Mammary epithelial cell (primary cell): ENCODE data around the gene STK39.

Experiments used
- EZH2 ChIP-seq: IDR thresholded peaks from 2 replicates; pipeline ENCODE4 v1.6.1; 2012; ENCODE audit warnings: low read length, inconsistent platforms, borderline replicate concordance
- TF ChIP-seq, protein P1 (sequence below), 2 donors: IDR thresholded peaks in 1 of 2; conservative IDR thresholded peaks in 1 of 2; 2 replicates each; pipeline ENCODE4 v1.5.1; 2011 to 2012; ENCODE audit warnings: inconsistent platforms in 2 of 2, low read length in 2 of 2, mild to moderate bottlenecking in 2 of 2, control low read depth in 1 of 2, low read depth in 1 of 2; ENCODE audit not compliant: insufficient read depth in 1 of 2; ENCODE audit errors: extremely low read depth in 1 of 2

DNA sequence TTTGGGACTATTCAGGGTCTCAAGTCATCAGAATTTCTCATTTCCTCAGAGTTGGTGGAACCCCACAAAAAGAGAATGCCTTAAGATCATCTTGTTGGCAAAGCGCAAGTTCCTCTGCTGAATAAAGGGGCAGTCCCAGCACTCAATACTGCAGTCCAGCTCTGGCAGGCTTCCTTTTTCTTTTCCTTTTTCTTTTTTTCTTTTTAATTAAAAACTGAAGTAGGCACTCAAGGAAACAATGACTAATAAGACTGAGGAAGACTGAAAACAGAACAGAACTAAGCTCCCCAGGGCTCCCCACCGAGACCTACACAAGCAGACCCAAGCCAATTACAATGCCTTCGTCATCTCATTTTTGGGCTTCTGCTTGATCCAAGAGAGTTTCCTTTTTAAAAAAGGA is 82.0 kb downstream of the STK39 start:
- TF ChIP-seq EZH2, result no peak
- TF ChIP-seq, protein P1, sequence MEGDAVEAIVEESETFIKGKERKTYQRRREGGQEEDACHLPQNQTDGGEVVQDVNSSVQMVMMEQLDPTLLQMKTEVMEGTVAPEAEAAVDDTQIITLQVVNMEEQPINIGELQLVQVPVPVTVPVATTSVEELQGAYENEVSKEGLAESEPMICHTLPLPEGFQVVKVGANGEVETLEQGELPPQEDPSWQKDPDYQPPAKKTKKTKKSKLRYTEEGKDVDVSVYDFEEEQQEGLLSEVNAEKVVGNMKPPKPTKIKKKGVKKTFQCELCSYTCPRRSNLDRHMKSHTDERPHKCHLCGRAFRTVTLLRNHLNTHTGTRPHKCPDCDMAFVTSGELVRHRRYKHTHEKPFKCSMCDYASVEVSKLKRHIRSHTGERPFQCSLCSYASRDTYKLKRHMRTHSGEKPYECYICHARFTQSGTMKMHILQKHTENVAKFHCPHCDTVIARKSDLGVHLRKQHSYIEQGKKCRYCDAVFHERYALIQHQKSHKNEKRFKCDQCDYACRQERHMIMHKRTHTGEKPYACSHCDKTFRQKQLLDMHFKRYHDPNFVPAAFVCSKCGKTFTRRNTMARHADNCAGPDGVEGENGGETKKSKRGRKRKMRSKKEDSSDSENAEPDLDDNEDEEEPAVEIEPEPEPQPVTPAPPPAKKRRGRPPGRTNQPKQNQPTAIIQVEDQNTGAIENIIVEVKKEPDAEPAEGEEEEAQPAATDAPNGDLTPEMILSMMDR (conservative IDR thresholded peaks at IDR 0.05 in 1 of 2, IDR thresholded peaks at IDR 0.05 in 1 of 2; ENCODE audit: extremely low read depth in 1 of 2, insufficient read depth in 1 of 2, low read depth in 1 of 2, low read length in 2 of 2), result no peak
